ENCODE measurements around the gene THBS4.

DNA sequence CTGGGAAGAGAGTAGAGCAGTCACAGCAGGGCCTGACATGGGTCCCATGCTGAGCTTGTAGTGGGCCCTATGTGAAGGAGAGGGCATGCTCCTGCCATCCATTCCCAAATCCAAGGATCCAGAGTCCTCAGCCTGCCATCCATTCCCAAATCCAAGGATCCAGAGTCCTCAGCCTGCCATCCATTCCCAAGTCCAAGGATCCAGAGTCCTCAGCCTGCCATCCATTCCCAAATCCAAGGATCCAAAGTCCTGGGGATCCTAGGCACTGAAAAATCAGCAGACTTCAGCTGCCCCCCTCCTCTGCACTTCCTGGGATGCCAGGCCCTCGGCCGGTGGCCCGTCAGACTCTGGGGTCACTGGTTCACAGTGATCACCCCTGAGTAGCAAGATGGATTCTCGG lies 33.6 kb downstream of the THBS4 start:
- no peak for TF ChIP-seq CTCF (IDR thresholded peaks at IDR 0.05 in 2 of 3, conservative IDR thresholded peaks at IDR 0.05 in 1 of 3; ENCODE audit: control insufficient read depth in 2 of 3, extremely low read depth in 1 of 3, insufficient read depth in 1 of 3, low read depth in 3 of 3, low read length in 3 of 3)
- no peak for TF ChIP-seq POLR2AphosphoS5 (IDR thresholded peaks at IDR 0.05; ENCODE audit: low read length)
- no peak for TF ChIP-seq SIN3A (IDR thresholded peaks at IDR 0.05; ENCODE audit: low read depth, low read length)
- no peak for TF ChIP-seq BHLHE40 (IDR thresholded peaks at IDR 0.05; ENCODE audit: borderline replicate concordance in 1 of 2, low read depth in 2 of 2, low read length in 1 of 2)
- no peak for TF ChIP-seq ESRRA (IDR thresholded peaks at IDR 0.05; ENCODE audit: low read length)
- TF ChIP-seq FOS (IDR thresholded peaks at IDR 0.05; ENCODE audit: borderline replicate concordance, extremely low read depth, insufficient read length) = no peak
- TF ChIP-seq E2F4 (IDR thresholded peaks at IDR 0.05; ENCODE audit: low read depth, low read length) = no peak
- no peak for TF ChIP-seq MTA3 (IDR thresholded peaks at IDR 0.05; ENCODE audit: borderline replicate concordance, low read length)
- no peak for TF ChIP-seq E2F8 (IDR thresholded peaks at IDR 0.05; ENCODE audit: low read depth, partially characterized antibody)
- no peak for TF ChIP-seq RAD21 (IDR thresholded peaks at IDR 0.05; ENCODE audit: insufficient read depth, low read depth, low read length)
- no peak for TF ChIP-seq SP1 (IDR thresholded peaks at IDR 0.05; ENCODE audit: low read depth, low read length)

Data from GM12878 (cell line).